HepG2 (cell line): ENCODE measurements around the gene CCL1.
A peak's percentile ranks its signal among the peaks of the same experiment; 100 is the strongest.

ENCODE experiments used
- CEBPB ChIP-seq: IDR thresholded peaks from 2 replicates; pipeline ENCODE4 v1.6.1; 2011; ENCODE audit warnings: low read depth, low read length, improper control_type of control experiment, borderline replicate concordance
- MATR3 ChIP-seq: sonication (generic); formaldehyde crosslinking; IDR thresholded peaks from 2 replicates; pipeline ENCODE4 v1.4.0; 2020; ENCODE audit warnings: missing genetic modification reagents
- PAWR ChIP-seq: sonication (generic); formaldehyde crosslinking; IDR thresholded peaks from 2 replicates; pipeline ENCODE4 v1.4.0; 2020; ENCODE audit warnings: missing genetic modification reagents, mild to moderate bottlenecking, borderline replicate concordance
- POLR2AphosphoS5 ChIP-seq: IDR thresholded peaks from 2 replicates; pipeline ENCODE4 v1.6.1; 2012; ENCODE audit warnings: low read depth, low read length
- PRPF4 ChIP-seq: fragments of 200-400 bp; formaldehyde crosslinking; IDR thresholded peaks from 2 replicates; pipeline ENCODE4 v1.6.1; 2016; ENCODE audit warnings: low read length, low read depth; ENCODE audit not compliant: poor library complexity, severe bottlenecking
- REXO4 ChIP-seq: sonication (generic); formaldehyde crosslinking; IDR thresholded peaks from 2 replicates; pipeline ENCODE4 v1.8.0; 2022; ENCODE audit warnings: missing genetic modification reagents, mild to moderate bottlenecking, borderline replicate concordance
- SMARCC2 ChIP-seq: fragments of 450-650 bp; IDR thresholded peaks from 2 replicates; pipeline ENCODE4 v1.6.1; 2017; ENCODE audit warnings: antibody characterized with exemption, mild to moderate bottlenecking
- TAF1 ChIP-seq: sonication (generic); formaldehyde crosslinking; IDR thresholded peaks from 2 replicates; pipeline ENCODE4 v1.4.0; 2020; ENCODE audit warnings: missing genetic modification reagents
- ZNF253 ChIP-seq: sonication (generic); formaldehyde crosslinking; IDR thresholded peaks from 2 replicates; pipeline ENCODE4 v1.8.0; 2022; ENCODE audit warnings: mild to moderate bottlenecking, missing genetic modification reagents, borderline replicate concordance
- ZNF282 ChIP-seq: fragments of 450-650 bp; IDR thresholded peaks from 2 replicates; pipeline ENCODE4 v1.6.1; 2018; ENCODE audit not compliant: partially characterized antibody
- ZNF609 ChIP-seq: sonication (generic); formaldehyde crosslinking; IDR thresholded peaks from 2 replicates; pipeline ENCODE4 v1.4.0; 2020; ENCODE audit warnings: mild to moderate bottlenecking, missing genetic modification reagents, borderline replicate concordance
- TF ChIP-seq, protein P1 (sequence below): sonication (generic); formaldehyde crosslinking; IDR thresholded peaks from 2 replicates; pipeline ENCODE4 v1.9.0; 2021; ENCODE audit warnings: missing genetic modification reagents, mild to moderate bottlenecking, borderline replicate concordance
- TF ChIP-seq, protein P2 (sequence below): sonication (generic); formaldehyde crosslinking; IDR thresholded peaks from 2 replicates; pipeline ENCODE4 v1.5.0; 2020; ENCODE audit warnings: mild to moderate bottlenecking, missing genetic modification reagents, moderate library complexity
- TF ChIP-seq, protein P3 (sequence below): sonication (generic); formaldehyde crosslinking; IDR thresholded peaks from 2 replicates; pipeline ENCODE4 v1.4.0; 2020; ENCODE audit warnings: missing genetic modification reagents

DNA sequence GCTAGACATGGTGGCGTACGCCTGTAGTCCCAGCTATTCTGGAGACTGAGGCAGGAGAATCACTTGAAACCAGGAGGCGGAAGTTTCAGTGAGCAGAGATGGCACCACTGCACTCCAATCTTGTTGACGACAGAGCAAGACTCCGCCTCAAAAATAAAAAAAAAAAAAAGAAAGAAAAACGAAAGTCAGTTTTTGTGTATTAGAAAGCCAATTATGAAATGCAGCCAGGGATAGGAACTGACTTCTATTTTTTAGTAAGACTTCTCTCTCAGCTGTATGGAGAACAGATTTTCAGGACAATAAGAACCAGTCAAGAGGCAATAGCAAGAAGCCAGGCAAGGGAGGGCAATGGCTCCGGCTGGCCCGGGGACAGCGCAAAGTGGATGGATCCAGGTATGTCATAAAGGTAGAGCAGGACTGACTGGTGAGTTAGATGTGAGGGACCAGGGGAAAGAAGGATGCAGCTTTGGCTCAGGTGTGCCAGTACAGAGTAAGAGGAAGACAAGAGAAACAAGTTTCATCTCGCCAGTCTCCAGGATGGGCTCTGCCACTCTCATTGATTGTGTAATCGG is 12.5 kb upstream of the CCL1 start:
- TF ChIP-seq, protein P1, sequence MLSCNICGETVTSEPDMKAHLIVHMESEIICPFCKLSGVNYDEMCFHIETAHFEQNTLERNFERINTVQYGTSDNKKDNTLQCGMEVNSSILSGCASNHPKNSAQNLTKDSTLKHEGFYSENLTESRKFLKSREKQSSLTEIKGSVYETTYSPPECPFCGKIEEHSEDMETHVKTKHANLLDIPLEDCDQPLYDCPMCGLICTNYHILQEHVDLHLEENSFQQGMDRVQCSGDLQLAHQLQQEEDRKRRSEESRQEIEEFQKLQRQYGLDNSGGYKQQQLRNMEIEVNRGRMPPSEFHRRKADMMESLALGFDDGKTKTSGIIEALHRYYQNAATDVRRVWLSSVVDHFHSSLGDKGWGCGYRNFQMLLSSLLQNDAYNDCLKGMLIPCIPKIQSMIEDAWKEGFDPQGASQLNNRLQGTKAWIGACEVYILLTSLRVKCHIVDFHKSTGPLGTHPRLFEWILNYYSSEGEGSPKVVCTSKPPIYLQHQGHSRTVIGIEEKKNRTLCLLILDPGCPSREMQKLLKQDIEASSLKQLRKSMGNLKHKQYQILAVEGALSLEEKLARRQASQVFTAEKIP (CRISPR knock-in tag), result no peak
- TF ChIP-seq, protein P2, sequence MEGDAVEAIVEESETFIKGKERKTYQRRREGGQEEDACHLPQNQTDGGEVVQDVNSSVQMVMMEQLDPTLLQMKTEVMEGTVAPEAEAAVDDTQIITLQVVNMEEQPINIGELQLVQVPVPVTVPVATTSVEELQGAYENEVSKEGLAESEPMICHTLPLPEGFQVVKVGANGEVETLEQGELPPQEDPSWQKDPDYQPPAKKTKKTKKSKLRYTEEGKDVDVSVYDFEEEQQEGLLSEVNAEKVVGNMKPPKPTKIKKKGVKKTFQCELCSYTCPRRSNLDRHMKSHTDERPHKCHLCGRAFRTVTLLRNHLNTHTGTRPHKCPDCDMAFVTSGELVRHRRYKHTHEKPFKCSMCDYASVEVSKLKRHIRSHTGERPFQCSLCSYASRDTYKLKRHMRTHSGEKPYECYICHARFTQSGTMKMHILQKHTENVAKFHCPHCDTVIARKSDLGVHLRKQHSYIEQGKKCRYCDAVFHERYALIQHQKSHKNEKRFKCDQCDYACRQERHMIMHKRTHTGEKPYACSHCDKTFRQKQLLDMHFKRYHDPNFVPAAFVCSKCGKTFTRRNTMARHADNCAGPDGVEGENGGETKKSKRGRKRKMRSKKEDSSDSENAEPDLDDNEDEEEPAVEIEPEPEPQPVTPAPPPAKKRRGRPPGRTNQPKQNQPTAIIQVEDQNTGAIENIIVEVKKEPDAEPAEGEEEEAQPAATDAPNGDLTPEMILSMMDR, result no peak
- TF ChIP-seq ZNF282 (no peak), REXO4 (CRISPR knock-in tag) (no peak), SMARCC2 (no peak), MATR3 (no peak), TAF1 (CRISPR knock-in tag) (no peak), ZNF253 (CRISPR knock-in tag) (no peak), POLR2AphosphoS5 (no peak), CEBPB (0 out of 2 replicates have a peak, but pooled peaks have one; percentile 16), ZNF609 (CRISPR knock-in tag) (no peak), PRPF4 (no peak), PAWR (no peak)
- TF ChIP-seq, protein P3, sequence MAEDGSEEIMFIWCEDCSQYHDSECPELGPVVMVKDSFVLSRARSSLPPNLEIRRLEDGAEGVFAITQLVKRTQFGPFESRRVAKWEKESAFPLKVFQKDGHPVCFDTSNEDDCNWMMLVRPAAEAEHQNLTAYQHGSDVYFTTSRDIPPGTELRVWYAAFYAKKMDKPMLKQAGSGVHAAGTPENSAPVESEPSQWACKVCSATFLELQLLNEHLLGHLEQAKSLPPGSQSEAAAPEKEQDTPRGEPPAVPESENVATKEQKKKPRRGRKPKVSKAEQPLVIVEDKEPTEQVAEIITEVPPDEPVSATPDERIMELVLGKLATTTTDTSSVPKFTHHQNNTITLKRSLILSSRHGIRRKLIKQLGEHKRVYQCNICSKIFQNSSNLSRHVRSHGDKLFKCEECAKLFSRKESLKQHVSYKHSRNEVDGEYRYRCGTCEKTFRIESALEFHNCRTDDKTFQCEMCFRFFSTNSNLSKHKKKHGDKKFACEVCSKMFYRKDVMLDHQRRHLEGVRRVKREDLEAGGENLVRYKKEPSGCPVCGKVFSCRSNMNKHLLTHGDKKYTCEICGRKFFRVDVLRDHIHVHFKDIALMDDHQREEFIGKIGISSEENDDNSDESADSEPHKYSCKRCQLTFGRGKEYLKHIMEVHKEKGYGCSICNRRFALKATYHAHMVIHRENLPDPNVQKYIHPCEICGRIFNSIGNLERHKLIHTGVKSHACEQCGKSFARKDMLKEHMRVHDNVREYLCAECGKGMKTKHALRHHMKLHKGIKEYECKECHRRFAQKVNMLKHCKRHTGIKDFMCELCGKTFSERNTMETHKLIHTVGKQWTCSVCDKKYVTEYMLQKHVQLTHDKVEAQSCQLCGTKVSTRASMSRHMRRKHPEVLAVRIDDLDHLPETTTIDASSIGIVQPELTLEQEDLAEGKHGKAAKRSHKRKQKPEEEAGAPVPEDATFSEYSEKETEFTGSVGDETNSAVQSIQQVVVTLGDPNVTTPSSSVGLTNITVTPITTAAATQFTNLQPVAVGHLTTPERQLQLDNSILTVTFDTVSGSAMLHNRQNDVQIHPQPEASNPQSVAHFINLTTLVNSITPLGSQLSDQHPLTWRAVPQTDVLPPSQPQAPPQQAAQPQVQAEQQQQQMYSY (CRISPR knock-in tag), result no peak
